Measurements from ENCODE around the gene HSD17B12.
A peak's percentile ranks its signal among the peaks of the same experiment; 100 is the strongest.

Gene HSD17B12

GRCh38 chr11:43834286-43834685 is 153.7 kb downstream of the HSD17B12 start:
- H3K27me3 ChIP-seq (ENCODE audit: control insufficient read depth in 3 of 3, insufficient read depth in 3 of 3, low read depth in 1 of 3, low read length in 3 of 3) = no peaks in the 10 kb centered on the region
- no peak overlapping the region for H3K9ac ChIP-seq (ENCODE audit: low read depth, low read length, poor library complexity)
- no peak overlapping the region for H3K14ac ChIP-seq (ENCODE audit: low read length)
- H4K8ac ChIP-seq (ENCODE audit: low read depth, low read length) = no peak overlapping the region
- H2BK120ac ChIP-seq (ENCODE audit: low read depth, low read length) = no peak overlapping the region
- no peaks in the 10 kb centered on the region for H3K9me3 ChIP-seq (replicated peaks in 1 of 2; ENCODE audit: control insufficient read depth in 2 of 2, insufficient read depth in 1 of 2, low read depth in 1 of 2, low read length in 2 of 2)
- peaks cover 3 to 34% of the 10 kb centered on the region in 2 donors for H3K36me3 ChIP-seq (replicated peaks in 1 of 2; ENCODE audit: control insufficient read depth in 2 of 2, insufficient read depth in 2 of 2, low read length in 2 of 2)
- no peak overlapping the region for H4K91ac ChIP-seq (ENCODE audit: low read depth, low read length, poor library complexity)
- H3K4me2 ChIP-seq (ENCODE audit: insufficient read depth, low read length, poor library complexity, severe bottlenecking) = no peak overlapping the region
- H2BK12ac ChIP-seq (ENCODE audit: low read length) = no peak overlapping the region
- peaks cover 8 to 10% of the 10 kb centered on the region in 2 donors for H3K4me1 ChIP-seq (ENCODE audit: control insufficient read depth in 2 of 2, insufficient read depth in 1 of 2, low read depth in 1 of 2, low read length in 2 of 2)
- no peak overlapping the region for H3K23ac ChIP-seq (ENCODE audit: low read depth, low read length, poor library complexity)
- no peak overlapping the region for H3K4ac ChIP-seq (ENCODE audit: low read length)
- H2AFZ ChIP-seq (ENCODE audit: low read length) = no peak overlapping the region
- no peak for DNase-seq (ENCODE audit: low spot score)
- no peak overlapping the region for H3K4me3 ChIP-seq (ENCODE audit: low read length in 2 of 2)
- no peak overlapping the region for H3K18ac ChIP-seq (ENCODE audit: low read length)
- no peak overlapping the region for H2AK5ac ChIP-seq (ENCODE audit: low read depth, low read length)
- no peak overlapping the region for H2BK15ac ChIP-seq (ENCODE audit: low read length)
- no CpG with 5 or more reads among the region's 2 CpGs for WGBS, 2 donors (ENCODE audit: extremely low coverage in 2 of 2, insufficient read length in 2 of 2, insufficient replicate concordance in 1 of 2)
- H3K79me1 ChIP-seq (ENCODE audit: low read depth, low read length) = no peaks in the 10 kb centered on the region
- no peak overlapping the region for H3K27ac ChIP-seq (replicated peaks; ENCODE audit: low read length)
- H2BK5ac ChIP-seq (ENCODE audit: low read length) = no peak overlapping the region

GRCh38 chr11:43835104-43835503 is 154.6 kb downstream of the HSD17B12 start:
- H2AK5ac ChIP-seq (ENCODE audit: low read depth, low read length) = no peak overlapping the region
- H3K4ac ChIP-seq (ENCODE audit: low read length) = no peak overlapping the region
- H3K18ac ChIP-seq (ENCODE audit: low read length) = no peak overlapping the region
- no peak overlapping the region for H3K9ac ChIP-seq (ENCODE audit: low read depth, low read length, poor library complexity)
- WGBS, 2 donors (ENCODE audit: extremely low coverage in 2 of 2, insufficient read length in 2 of 2, insufficient replicate concordance in 1 of 2) = 100% methylated on average over 1 of the region's 7 CpGs; no CpG with 5 or more reads in 1 of the 2 donors
- no peak overlapping the region for H2BK15ac ChIP-seq (ENCODE audit: low read length)
- H3K9me3 ChIP-seq (replicated peaks in 1 of 2; ENCODE audit: control insufficient read depth in 2 of 2, insufficient read depth in 1 of 2, low read depth in 1 of 2, low read length in 2 of 2) = no peaks in the 10 kb centered on the region
- H4K91ac ChIP-seq (ENCODE audit: low read depth, low read length, poor library complexity) = no peak overlapping the region
- H3K36me3 ChIP-seq (replicated peaks in 1 of 2; ENCODE audit: control insufficient read depth in 2 of 2, insufficient read depth in 2 of 2, low read length in 2 of 2) = peaks cover 5 to 41% of the 10 kb centered on the region in 2 donors
- no peak overlapping the region for H2AFZ ChIP-seq (ENCODE audit: low read length)
- H3K23ac ChIP-seq (ENCODE audit: low read depth, low read length, poor library complexity) = no peak overlapping the region
- DNase-seq (ENCODE audit: low spot score) = peak; percentile 26
- H4K8ac ChIP-seq (ENCODE audit: low read depth, low read length) = no peak overlapping the region
- peak overlapping the region; percentile 21 for H3K4me2 ChIP-seq (ENCODE audit: insufficient read depth, low read length, poor library complexity, severe bottlenecking)
- no peaks in the 10 kb centered on the region for H3K79me1 ChIP-seq (ENCODE audit: low read depth, low read length)
- no peak overlapping the region for H3K14ac ChIP-seq (ENCODE audit: low read length)
- peak overlapping the region; percentile 50 for H3K27ac ChIP-seq (replicated peaks; ENCODE audit: low read length)
- no peak overlapping the region for H3K4me3 ChIP-seq (ENCODE audit: low read length in 2 of 2)
- H2BK120ac ChIP-seq (ENCODE audit: low read depth, low read length) = no peak overlapping the region
- H3K4me1 ChIP-seq (ENCODE audit: control insufficient read depth in 2 of 2, insufficient read depth in 1 of 2, low read depth in 1 of 2, low read length in 2 of 2) = peaks cover 8 to 10% of the 10 kb centered on the region in 2 donors
- no peak overlapping the region for H2BK12ac ChIP-seq (ENCODE audit: low read length)
- H3K27me3 ChIP-seq (ENCODE audit: control insufficient read depth in 3 of 3, insufficient read depth in 3 of 3, low read depth in 1 of 3, low read length in 3 of 3) = no peaks in the 10 kb centered on the region
- H2BK5ac ChIP-seq (ENCODE audit: low read length) = no peak overlapping the region

GRCh38 chr11:43837879-43838278 is 157.3 kb downstream of the HSD17B12 start:
- no peak overlapping the region for H3K14ac ChIP-seq (ENCODE audit: low read length)
- DNase-seq (ENCODE audit: low spot score) = no peak
- H3K27ac ChIP-seq (replicated peaks; ENCODE audit: low read length) = no peak overlapping the region
- peaks cover 0 to 7% of the 10 kb centered on the region in 2 donors for H3K4me1 ChIP-seq (ENCODE audit: control insufficient read depth in 2 of 2, insufficient read depth in 1 of 2, low read depth in 1 of 2, low read length in 2 of 2)
- no peak overlapping the region for H4K8ac ChIP-seq (ENCODE audit: low read depth, low read length)
- WGBS, 2 donors (ENCODE audit: extremely low coverage in 2 of 2, insufficient read length in 2 of 2, insufficient replicate concordance in 1 of 2) = 100% methylated on average over 1 of the region's 4 CpGs; no CpG with 5 or more reads in 1 of the 2 donors
- H3K23ac ChIP-seq (ENCODE audit: low read depth, low read length, poor library complexity) = no peak overlapping the region
- H2AFZ ChIP-seq (ENCODE audit: low read length) = no peak overlapping the region
- H2BK120ac ChIP-seq (ENCODE audit: low read depth, low read length) = no peak overlapping the region
- no peak overlapping the region for H3K4me2 ChIP-seq (ENCODE audit: insufficient read depth, low read length, poor library complexity, severe bottlenecking)
- peaks cover 7 to 48% of the 10 kb centered on the region in 2 donors for H3K36me3 ChIP-seq (replicated peaks in 1 of 2; ENCODE audit: control insufficient read depth in 2 of 2, insufficient read depth in 2 of 2, low read length in 2 of 2)
- H2BK5ac ChIP-seq (ENCODE audit: low read length) = no peak overlapping the region
- H4K91ac ChIP-seq (ENCODE audit: low read depth, low read length, poor library complexity) = no peak overlapping the region
- H3K79me1 ChIP-seq (ENCODE audit: low read depth, low read length) = no peaks in the 10 kb centered on the region
- no peak overlapping the region for H2AK5ac ChIP-seq (ENCODE audit: low read depth, low read length)
- no peaks in the 10 kb centered on the region for H3K9me3 ChIP-seq (replicated peaks in 1 of 2; ENCODE audit: control insufficient read depth in 2 of 2, insufficient read depth in 1 of 2, low read depth in 1 of 2, low read length in 2 of 2)
- no peak overlapping the region for H3K4ac ChIP-seq (ENCODE audit: low read length)
- no peak overlapping the region for H3K9ac ChIP-seq (ENCODE audit: low read depth, low read length, poor library complexity)
- H3K27me3 ChIP-seq (ENCODE audit: control insufficient read depth in 3 of 3, insufficient read depth in 3 of 3, low read depth in 1 of 3, low read length in 3 of 3) = no peaks in the 10 kb centered on the region
- no peak overlapping the region for H3K4me3 ChIP-seq (ENCODE audit: low read length in 2 of 2)
- H2BK15ac ChIP-seq (ENCODE audit: low read length) = no peak overlapping the region
- no peak overlapping the region for H2BK12ac ChIP-seq (ENCODE audit: low read length)
- no peak overlapping the region for H3K18ac ChIP-seq (ENCODE audit: low read length)

- no peak for DNase-seq (ENCODE audit: low spot score)
- H3K4me3 ChIP-seq (ENCODE audit: low read length in 2 of 2) = no peak overlapping the region
- no CpG with 5 or more reads among the region's 1 CpG for WGBS, 2 donors (ENCODE audit: extremely low coverage in 2 of 2, insufficient read length in 2 of 2, insufficient replicate concordance in 1 of 2)
- no peak overlapping the region for H2BK120ac ChIP-seq (ENCODE audit: low read depth, low read length)
- H4K91ac ChIP-seq (ENCODE audit: low read depth, low read length, poor library complexity) = no peak overlapping the region
- H2BK5ac ChIP-seq (ENCODE audit: low read length) = no peak overlapping the region
- no peak overlapping the region for H2BK12ac ChIP-seq (ENCODE audit: low read length)
- H3K9ac ChIP-seq (ENCODE audit: low read depth, low read length, poor library complexity) = no peak overlapping the region
- H4K8ac ChIP-seq (ENCODE audit: low read depth, low read length) = no peak overlapping the region
- H3K4me2 ChIP-seq (ENCODE audit: insufficient read depth, low read length, poor library complexity, severe bottlenecking) = no peak overlapping the region
- H2AFZ ChIP-seq (ENCODE audit: low read length) = no peak overlapping the region
- H3K23ac ChIP-seq (ENCODE audit: low read depth, low read length, poor library complexity) = no peak overlapping the region
- no peak overlapping the region for H3K27ac ChIP-seq (replicated peaks; ENCODE audit: low read length)
- no peaks in the 10 kb centered on the region for H3K9me3 ChIP-seq (replicated peaks in 1 of 2; ENCODE audit: control insufficient read depth in 2 of 2, insufficient read depth in 1 of 2, low read depth in 1 of 2, low read length in 2 of 2)
- no peak overlapping the region for H3K4ac ChIP-seq (ENCODE audit: low read length)
- H2AK5ac ChIP-seq (ENCODE audit: low read depth, low read length) = no peak overlapping the region
- no peak overlapping the region for H3K18ac ChIP-seq (ENCODE audit: low read length)
- no peak overlapping the region for H3K14ac ChIP-seq (ENCODE audit: low read length)
- H3K27me3 ChIP-seq (ENCODE audit: control insufficient read depth in 3 of 3, insufficient read depth in 3 of 3, low read depth in 1 of 3, low read length in 3 of 3) = no peaks in the 10 kb centered on the region
- H3K4me1 ChIP-seq (ENCODE audit: control insufficient read depth in 2 of 2, insufficient read depth in 1 of 2, low read depth in 1 of 2, low read length in 2 of 2) = no peaks in the 10 kb centered on the region
- no peak overlapping the region for H2BK15ac ChIP-seq (ENCODE audit: low read length)
- no peaks in the 10 kb centered on the region for H3K79me1 ChIP-seq (ENCODE audit: low read depth, low read length)
- peaks cover 7 to 49% of the 10 kb centered on the region in 2 donors for H3K36me3 ChIP-seq (replicated peaks in 1 of 2; ENCODE audit: control insufficient read depth in 2 of 2, insufficient read depth in 2 of 2, low read length in 2 of 2)
Observed at GRCh38 chr11:43842021-43842420, 161.5 kb downstream of the HSD17B12 start.
